Suprapubic skin (tissue), 4 donors: ENCODE measurements around the gene PDE3A. TPM values are rescaled to one million over a fixed set of nuclear protein-coding genes. Genes with fewer than 3 reads are reported as not detected.

Experiments
- DNase-seq, 2 donors: peaks; one replicate each; pipeline ENCODE4 v3.0.0-alpha.2; 2019; ENCODE audit warnings: low spot score in 2 of 2
- H3K27ac ChIP-seq: fragments of 200-600 bp; sonication (generic); one replicate; pipeline ENCODE4 v1.5.1; 2019
- H3K27me3 ChIP-seq: fragments of 200-600 bp; sonication (generic); one replicate; pipeline ENCODE4 v1.5.1; 2019
- H3K36me3 ChIP-seq: fragments of 200-600 bp; sonication (generic); one replicate; pipeline ENCODE4 v1.5.1; 2019
- H3K4me1 ChIP-seq: fragments of 200-600 bp; sonication (generic); one replicate; pipeline ENCODE4 v1.5.1; 2019
- H3K4me3 ChIP-seq: fragments of 200-600 bp; sonication (generic); one replicate; pipeline ENCODE4 v1.5.1; 2019; ENCODE audit warnings: mild to moderate bottlenecking
- H3K9me3 ChIP-seq: fragments of 200-600 bp; sonication (generic); one replicate; pipeline ENCODE4 v1.5.1; 2019
- CTCF ChIP-seq, 2 donors: fragments of 200-600 bp in 1 of 2; fragments of 450-650 bp in 1 of 2; sonication (generic) in 1 of 2; IDR thresholded peaks; one replicate each; pipeline ENCODE4 v1.5.1; 2016 to 2019; ENCODE audit warnings: antibody characterized with exemption in 2 of 2, mild to moderate bottlenecking in 1 of 2, moderate library complexity in 1 of 2
- EP300 ChIP-seq: sonication (generic); formaldehyde crosslinking; IDR thresholded peaks from one replicate; pipeline ENCODE4 v1.6.1; 2017; ENCODE audit warnings: antibody characterized with exemption
- POLR2A ChIP-seq, 2 donors: fragments of 450-650 bp; IDR thresholded peaks; one replicate each; pipeline ENCODE4 v1.6.1; 2017; ENCODE audit warnings: antibody characterized with exemption in 2 of 2, mild to moderate bottlenecking in 2 of 2, moderate library complexity in 2 of 2
- POLR2AphosphoS5 ChIP-seq, 3 donors: sonication (generic); formaldehyde crosslinking; IDR thresholded peaks; one replicate each; pipeline ENCODE4 v1.6.1; 2017; ENCODE audit warnings: antibody characterized with exemption in 3 of 3
- WGBS: methylation state at CpG from one replicate; pipeline ENCODE4 v1.1.5; 2018; 5-methylcytosine and 5-hydroxymethylcytosine counted together
- total RNA-seq, 4 donors: library from RNA; depleted of rRNA; stranded (reverse); fragments of >200 nt; gene quantifications; one replicate each; pipeline ENCODE4 v1.1.0, GENCODE V29; 2016

PDE3A gene
- total RNA-seq, 4 donors from 2014 or later = 0.79 to 3.4 (median 1.4) TPM

GRCh38 chr12:20696181-20696905 is 328.0 kb downstream of the PDE3A start:
- 62% methylated on average over 7 of the region's 7 CpGs for WGBS
- no peak overlapping the region for H3K4me3 ChIP-seq
- no peak for DNase-seq
- no peak for TF ChIP-seq CTCF (IDR thresholded peaks at IDR 0.05)
- TF ChIP-seq POLR2AphosphoS5 (IDR thresholded peaks at IDR 0.05) = no peak
- TF ChIP-seq EP300 = no peak
- TF ChIP-seq POLR2A (IDR thresholded peaks at IDR 0.05) = no peak
- no peaks in the 10 kb centered on the region for H3K9me3 ChIP-seq
- no peak overlapping the region for H3K27ac ChIP-seq
- no peaks in the 10 kb centered on the region for H3K36me3 ChIP-seq
- no peaks in the 10 kb centered on the region for H3K4me1 ChIP-seq
- no peaks in the 10 kb centered on the region for H3K27me3 ChIP-seq

GRCh38 chr12:20701106-20701505 is 332.8 kb downstream of the PDE3A start:
- no peak overlapping the region for H3K4me3 ChIP-seq
- no peak for DNase-seq
- H3K9me3 ChIP-seq = no peaks in the 10 kb centered on the region
- no peaks in the 10 kb centered on the region for H3K4me1 ChIP-seq
- 82% methylated on average over 1 of the region's 1 CpG for whole genome bisulfite sequencing
- no peaks in the 10 kb centered on the region for H3K36me3 ChIP-seq
- H3K27ac ChIP-seq = no peak overlapping the region
- H3K27me3 ChIP-seq = no peaks in the 10 kb centered on the region
- TF ChIP-seq CTCF (IDR thresholded peaks at IDR 0.05) (no peak), POLR2A (IDR thresholded peaks at IDR 0.05) (no peak), POLR2AphosphoS5 (IDR thresholded peaks at IDR 0.05) (no peak), EP300 (no peak)

- H3K36me3 ChIP-seq = no peaks in the 10 kb centered on the region
- H3K27ac ChIP-seq = no peak overlapping the region
- no peak for TF ChIP-seq CTCF (IDR thresholded peaks at IDR 0.05)
- H3K4me1 ChIP-seq = no peaks in the 10 kb centered on the region
- no peak for DNase-seq
- WGBS = 53% methylated on average over 6 of the region's 6 CpGs
- no peak overlapping the region for H3K4me3 ChIP-seq
- H3K27me3 ChIP-seq = no peaks in the 10 kb centered on the region
- H3K9me3 ChIP-seq = no peaks in the 10 kb centered on the region
Observed at GRCh38 chr12:20704860-20705259, 336.5 kb downstream of the PDE3A start.

- Histone ChIP-seq H3K27ac (no peak overlapping the region), H3K4me3 (no peak overlapping the region), H3K36me3 (no peaks in the 10 kb centered on the region), H3K4me1 (no peaks in the 10 kb centered on the region), H3K9me3 (no peaks in the 10 kb centered on the region), H3K27me3 (no peaks in the 10 kb centered on the region)
- 57% methylated on average over 3 of the region's 3 CpGs for WGBS
- TF ChIP-seq POLR2A (IDR thresholded peaks at IDR 0.05) = no peak
- TF ChIP-seq CTCF (IDR thresholded peaks at IDR 0.05) = no peak
- TF ChIP-seq POLR2AphosphoS5 (IDR thresholded peaks at IDR 0.05) = no peak
- TF ChIP-seq EP300 = no peak
- no peak for DNase-seq
Observed at GRCh38 chr12:20711846-20712245, 343.5 kb downstream of the PDE3A start.

GRCh38 chr12:20716037-20716436 is 347.7 kb downstream of the PDE3A start:
- TF ChIP-seq EP300 (no peak), POLR2A (IDR thresholded peaks at IDR 0.05) (no peak), POLR2AphosphoS5 (IDR thresholded peaks at IDR 0.05) (no peak), CTCF (IDR thresholded peaks at IDR 0.05) (no peak)
- 45% methylated on average over 2 of the region's 2 CpGs for WGBS
- DNase-seq = no peak
- Histone ChIP-seq H3K27me3 (no peaks in the 10 kb centered on the region), H3K4me1 (no peaks in the 10 kb centered on the region), H3K36me3 (no peaks in the 10 kb centered on the region), H3K27ac (no peak overlapping the region), H3K9me3 (no peaks in the 10 kb centered on the region), H3K4me3 (no peak overlapping the region)
